Measurements from ENCODE around the gene FAM184B.

The FAM184B gene

DNA sequence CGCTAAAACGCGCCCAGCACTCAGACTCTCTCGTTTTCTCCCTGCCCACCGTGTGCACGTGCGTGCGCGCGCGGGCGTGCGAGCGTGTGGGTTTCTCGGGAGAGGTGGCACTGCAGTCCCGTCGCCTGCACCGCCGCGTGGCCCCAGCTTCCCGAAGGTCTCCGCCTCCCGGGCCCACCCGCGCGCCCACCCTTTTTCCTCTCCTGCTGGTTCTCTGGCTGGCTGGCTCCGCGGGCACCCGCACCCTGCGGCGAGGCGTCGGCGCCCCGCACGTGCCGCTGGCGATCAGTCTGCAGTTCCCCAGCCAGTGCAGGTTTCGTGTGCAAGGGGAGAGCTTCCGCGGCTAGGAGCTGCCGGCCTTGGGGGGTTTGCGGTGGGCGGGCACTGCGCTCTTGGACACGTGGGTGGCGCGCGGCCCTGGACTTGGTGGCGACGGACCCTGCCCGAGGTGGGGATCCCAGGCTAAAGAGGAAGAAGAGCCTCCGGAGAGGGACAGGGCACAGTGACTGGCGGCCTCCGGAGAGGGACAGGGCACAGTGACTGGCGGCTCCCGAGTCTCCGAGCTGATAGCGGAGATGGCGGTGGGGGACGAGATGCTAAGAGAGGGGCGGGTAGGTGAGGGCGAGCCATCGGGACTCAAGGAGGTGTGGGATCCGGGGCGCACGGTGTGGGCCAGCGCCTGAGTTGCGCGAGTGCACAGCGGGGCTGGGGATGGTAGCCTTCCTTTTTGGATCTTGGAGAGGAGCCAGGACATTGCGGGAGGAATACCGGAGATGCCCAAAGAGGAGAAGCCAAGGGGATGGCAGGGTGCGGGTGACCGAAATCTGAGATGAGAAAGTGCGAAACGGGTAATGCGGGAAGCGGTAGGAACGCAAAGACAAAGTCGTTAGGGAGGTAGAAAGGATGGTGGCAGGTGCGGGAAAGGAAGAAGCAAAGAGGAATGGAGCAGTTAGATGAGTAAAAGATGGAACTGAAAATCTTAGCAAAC, at the start of gene FAM184B:
TSS of gene FAM184B (minus strand) at position 322 of the 988 bp plus-strand sequence. CDS start 322 bp downstream, outside the sequence.
- no peak for DNase-seq (ENCODE audit: low read depth)

- no peak for DNase-seq (ENCODE audit: low read depth)
These were observed 42.6 kb upstream of the FAM184B start for GRCh38 chr4:17823871-17824669.

GRCh38 chr4:17817027-17817426, 35.6 kb upstream of the FAM184B start:
- no peak for DNase-seq (ENCODE audit: low read depth)

GRCh38 chr4:17816142-17816541, 34.7 kb upstream of the FAM184B start:
- DNase-seq (ENCODE audit: low read depth) = no peak

DNA sequence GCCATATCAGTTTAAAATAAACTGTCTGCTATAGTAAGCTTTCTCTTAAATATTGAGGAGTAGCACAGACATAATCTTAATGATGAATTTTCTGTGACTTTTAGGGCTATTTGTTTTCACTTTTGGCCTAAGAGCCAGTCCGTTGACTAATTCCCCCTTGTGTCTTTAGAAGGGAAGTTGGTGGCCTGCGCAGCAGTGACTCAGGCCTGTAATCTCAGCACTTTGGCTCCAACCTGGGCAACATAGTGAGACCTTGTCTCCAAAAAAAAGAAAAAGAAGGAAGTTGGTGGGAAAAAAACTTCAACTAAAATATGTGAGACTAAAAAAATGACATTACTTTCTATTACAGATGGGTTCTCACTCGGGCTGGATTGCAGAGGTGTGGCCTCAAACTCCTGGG, 32.7 kb upstream of the FAM184B start:
- DNase-seq (ENCODE audit: low read depth) = no peak

DNA sequence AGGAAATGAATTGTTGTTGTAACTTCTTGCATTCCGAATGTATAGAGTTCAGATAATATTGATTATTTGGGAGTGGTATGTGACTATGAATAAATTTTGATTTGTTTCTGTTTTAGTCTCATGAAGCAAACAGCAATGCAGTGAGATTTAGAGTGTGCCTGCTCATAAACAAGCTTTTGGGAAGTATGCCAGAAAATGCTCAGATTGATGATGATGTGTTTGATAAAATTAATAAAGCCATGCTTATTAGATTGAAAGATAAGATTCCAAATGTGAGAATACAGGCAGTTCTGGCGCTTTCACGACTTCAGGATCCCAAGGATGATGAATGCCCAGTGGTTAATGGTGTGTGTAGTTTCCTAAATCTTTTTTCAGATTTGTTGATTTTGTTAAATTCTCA, 31.4 kb upstream of the FAM184B start:
- no peak for DNase-seq (ENCODE audit: low read depth)

DNA sequence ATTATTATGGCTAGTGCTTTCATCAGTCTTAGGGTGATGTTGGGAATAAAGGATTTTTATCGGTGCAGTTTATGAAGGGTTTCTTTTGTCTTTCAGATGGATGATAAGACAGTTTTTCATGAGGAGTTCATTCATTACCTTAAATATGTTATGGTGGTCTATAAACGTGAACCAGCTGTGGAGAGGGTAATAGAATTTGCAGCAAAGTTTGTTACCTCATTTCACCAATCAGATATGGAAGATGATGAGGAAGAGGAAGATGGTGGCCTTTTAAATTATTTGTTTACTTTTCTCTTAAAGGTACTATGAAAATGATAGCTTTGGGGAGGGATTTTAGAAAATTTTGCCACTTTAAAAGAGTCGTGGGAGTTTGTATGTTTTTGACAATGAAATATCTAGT, 30.7 kb upstream of the FAM184B start:
- DNase-seq (ENCODE audit: low read depth) = no peak

GRCh38 chr4:17811078-17811603, 29.7 kb upstream of the FAM184B start:
- DNase-seq (ENCODE audit: low read depth) = peak; percentile 4

DNA sequence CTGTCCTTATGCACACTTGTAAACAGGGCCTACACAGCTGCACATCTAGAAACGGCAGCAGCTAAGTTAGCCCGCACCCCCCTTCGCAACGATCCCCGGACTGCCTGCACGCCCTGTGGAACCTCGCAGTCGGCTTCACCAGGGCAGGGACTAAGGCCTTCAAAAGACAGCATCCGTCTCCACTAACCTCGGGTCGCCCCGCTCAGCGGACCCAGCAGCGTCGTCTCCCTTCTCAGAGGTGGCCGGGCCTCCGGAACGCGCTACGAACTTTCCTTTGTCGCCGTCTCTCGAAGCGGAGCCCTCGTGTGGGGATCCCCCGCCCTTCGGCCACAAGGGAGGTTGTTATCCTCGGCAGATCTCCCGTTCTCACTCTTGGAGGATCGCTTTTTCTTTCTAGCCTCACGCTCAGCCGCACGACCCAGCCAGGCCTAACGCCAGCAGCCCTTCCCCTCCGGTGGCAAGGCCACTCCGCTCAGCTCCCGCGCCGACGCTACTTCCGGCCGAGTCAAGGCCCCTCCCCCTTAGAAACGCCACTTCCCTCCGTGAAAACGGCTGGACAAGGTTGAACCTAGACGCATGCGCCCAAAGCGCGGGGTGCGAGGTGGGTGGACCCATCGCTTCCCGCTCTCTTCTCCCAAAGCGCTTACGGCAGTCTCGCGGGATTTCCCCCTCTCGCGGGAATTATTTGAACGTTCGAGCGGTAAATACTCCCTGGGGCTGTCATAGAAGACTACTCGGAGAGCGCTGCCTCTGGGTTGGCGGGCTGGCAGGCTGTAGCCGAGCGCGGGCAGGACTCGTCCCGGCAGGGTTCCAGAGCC, 29.0 kb upstream of the FAM184B start, which contains the start of the genes DCAF16 and NCAPG:
TSS of gene DCAF16 (minus strand) at position 498 of the 818 bp plus-strand sequence. CDS start 6,616 bp downstream, outside the sequence.
TSS of gene NCAPG (plus strand) at position 720 of the 818 bp plus-strand sequence. CDS start 99 bp downstream, outside the sequence.
- DNase-seq (ENCODE audit: low read depth) = peak; percentile 99

- no peak for DNase-seq (ENCODE audit: low read depth)
These were observed 28.2 kb upstream of the FAM184B start for GRCh38 chr4:17809667-17810066.

DNA sequence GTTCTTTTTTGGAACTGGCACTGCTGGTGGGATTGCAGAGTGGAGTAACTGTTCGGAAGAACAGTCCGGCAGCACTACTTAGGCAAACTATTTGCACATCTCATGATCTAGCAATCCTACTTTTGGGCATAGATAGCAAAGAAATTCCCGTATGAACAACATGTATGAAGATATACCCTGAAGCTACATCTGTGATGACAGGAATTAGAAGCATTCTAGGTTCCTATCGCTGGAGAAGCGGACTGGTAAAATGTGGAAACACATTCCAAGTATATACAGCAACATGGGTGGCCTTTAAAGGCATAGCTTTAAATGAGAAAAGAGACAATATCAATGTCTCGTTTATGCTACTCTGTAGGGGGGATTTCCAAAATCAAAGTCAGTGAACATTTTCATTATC, 26.0 kb upstream of the FAM184B start:
- no peak for DNase-seq (ENCODE audit: low read depth)

DNA sequence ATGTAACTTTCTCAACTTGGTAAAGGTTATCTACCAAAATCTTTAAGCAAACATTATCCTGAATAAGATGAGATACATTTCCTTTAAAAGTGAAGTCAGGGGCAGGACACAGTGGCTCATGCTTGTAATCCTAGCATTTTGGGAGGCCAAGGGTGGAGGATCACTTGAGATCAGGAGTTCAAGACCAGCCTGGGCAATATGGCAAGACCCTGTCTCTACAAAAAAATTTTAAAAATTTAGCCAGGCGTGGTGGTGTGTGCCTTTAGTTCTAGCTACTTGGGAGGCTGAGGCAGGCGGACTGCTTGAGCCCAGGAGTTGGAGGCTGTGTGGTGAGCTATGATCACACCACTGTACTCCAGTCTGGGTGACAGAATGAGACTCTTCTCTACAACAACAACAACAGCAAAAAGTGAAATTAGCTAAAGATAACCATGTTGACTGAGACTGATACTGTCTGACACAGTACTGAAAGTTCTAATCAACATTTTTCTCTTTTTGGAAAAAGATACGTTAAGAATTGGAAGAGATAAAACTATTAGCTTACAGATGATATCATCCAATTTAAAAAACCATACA, 24.2 kb upstream of the FAM184B start:
- DNase-seq (ENCODE audit: low read depth) = no peak

GRCh38 chr4:17797808-17798207, 16.4 kb upstream of the FAM184B start:
- DNase-seq (ENCODE audit: low read depth) = no peak

- DNase-seq (ENCODE audit: low read depth) = no peak
These were observed 13.3 kb upstream of the FAM184B start for GRCh38 chr4:17794730-17795129.

DNA sequence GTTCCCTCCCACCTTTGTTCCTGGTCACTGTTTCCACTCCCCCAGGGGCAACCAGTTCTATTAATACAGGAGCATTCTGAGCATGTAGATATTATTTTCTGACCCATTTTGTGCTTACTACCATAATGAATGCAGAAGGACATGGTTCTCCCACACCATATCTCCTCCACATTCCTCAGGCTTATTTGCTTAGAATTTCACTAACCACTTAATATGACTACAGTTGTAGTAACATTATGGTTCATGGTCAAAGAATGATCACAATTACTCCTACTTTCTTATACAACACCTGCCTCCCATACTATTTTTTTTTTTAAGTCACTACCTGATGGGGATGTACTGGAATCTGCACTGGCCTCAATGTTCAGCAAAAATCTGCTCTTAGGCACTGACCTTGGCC, 7.5 kb upstream of the FAM184B start:
- no peak for DNase-seq (ENCODE audit: low read depth)

- DNase-seq (ENCODE audit: low read depth) = no peak
These were observed 5.9 kb upstream of the FAM184B start for GRCh38 chr4:17787315-17787714.

- no peak for DNase-seq (ENCODE audit: low read depth)
These were observed 5.1 kb upstream of the FAM184B start for GRCh38 chr4:17786567-17786966.

DNA sequence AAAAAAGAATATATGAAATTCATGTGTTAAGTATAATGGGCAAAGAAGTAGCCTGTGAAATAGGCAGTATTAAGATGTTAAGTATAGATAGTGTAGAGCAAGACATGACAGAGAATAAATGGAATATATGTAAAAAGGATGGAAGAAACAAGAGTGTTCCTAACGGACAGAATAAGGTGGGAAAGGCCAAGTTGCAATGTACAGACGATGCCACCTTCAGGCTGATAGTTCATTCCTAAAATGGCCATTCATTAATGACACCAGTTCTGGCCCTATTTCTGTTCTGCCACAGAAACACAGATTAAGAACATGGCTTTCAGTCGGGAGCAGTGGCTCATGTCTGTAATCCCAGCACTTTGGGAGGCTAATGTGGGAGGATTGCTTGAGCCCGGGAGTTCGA, 4.4 kb upstream of the FAM184B start:
- no peak for DNase-seq (ENCODE audit: low read depth)

DNA sequence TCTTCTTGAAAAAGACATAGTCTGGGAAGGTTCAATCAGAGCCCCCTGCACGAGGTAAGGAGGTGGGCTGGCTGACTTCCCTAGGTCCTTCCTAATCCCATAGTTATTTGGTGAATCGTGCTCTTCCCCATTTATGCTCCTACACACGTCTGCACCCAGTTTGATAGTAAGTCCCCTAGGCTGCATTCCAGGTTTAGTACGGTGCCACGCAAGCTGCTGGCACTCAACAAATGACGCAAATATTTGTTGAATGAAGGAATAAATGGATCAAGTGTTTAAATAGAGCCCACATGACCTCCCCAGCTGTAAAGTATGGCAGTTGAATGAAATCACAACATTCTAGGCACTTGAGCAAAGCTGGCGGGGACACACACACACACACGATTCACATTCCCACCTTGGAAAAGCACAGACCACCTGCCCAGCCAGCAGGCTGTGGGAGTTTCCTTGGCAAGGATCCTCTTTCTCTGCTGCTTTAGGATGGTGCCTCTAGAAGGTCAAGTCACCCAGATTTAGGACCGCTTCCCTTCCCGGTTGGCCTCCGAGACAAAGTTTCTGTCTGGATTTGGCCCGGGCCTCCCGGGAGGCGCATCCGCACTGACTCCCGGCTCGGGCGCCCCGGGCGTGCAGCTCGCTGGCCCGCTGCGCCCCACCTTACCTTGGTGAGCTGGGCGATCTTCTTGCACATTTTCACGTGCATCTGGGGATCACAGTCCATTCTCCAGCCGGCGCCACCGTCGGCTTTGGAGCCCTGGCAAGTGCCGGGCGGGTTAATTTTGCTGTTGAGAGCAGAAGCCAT, 721 bp downstream of the FAM184B start:
- no peak for DNase-seq (ENCODE audit: low read depth)

DNA sequence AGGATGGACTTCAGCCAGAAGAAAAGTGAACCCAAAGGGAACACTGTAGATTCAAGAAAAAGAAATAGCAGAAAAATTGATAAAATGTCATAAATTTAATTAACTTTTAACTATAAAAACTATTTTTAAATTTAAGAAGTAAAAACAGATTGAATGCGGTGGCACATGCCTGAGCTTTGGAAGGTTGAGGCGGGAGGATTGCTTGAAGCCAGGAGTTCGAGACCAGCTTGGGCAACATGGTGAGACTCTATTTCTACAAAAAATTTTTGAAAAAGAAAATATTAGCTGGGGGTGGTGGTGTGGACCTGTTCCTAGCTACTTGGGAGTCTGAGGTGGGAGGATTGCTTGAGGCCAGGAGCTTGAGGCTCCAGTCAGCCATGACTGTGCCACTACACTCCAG, 3.0 kb downstream of the FAM184B start:
- no peak for DNase-seq (ENCODE audit: low read depth)
